Endodermal cell (in vitro differentiated cells): ENCODE results near the gene MALRD1. TPM values are rescaled to one million over a fixed set of nuclear protein-coding genes. Genes with fewer than 3 reads are reported as not detected.

ENCODE experiments used
- DNase-seq: peaks from one replicate; pipeline ENCODE4 v3.0.0-alpha.2; 2017
- H3K27ac ChIP-seq: 2 replicates; pipeline ENCODE4 v1.5.1; 2013; ENCODE audit warnings: mild to moderate bottlenecking, low read depth, low read length, moderate library complexity
- H3K27me3 ChIP-seq: 2 replicates; pipeline ENCODE4 v1.6.1; 2013; ENCODE audit warnings: mild to moderate bottlenecking, low read length, moderate library complexity; ENCODE audit not compliant: insufficient read depth, control insufficient read depth, poor library complexity, severe bottlenecking
- H3K36me3 ChIP-seq: 2 replicates; pipeline ENCODE4 v1.7.0; 2013; ENCODE audit warnings: mild to moderate bottlenecking, low read length, moderate library complexity; ENCODE audit not compliant: control insufficient read depth, insufficient read depth
- H3K4me1 ChIP-seq: one replicate; pipeline ENCODE4 v1.7.0; 2013; ENCODE audit warnings: low read length; ENCODE audit not compliant: control insufficient read depth, insufficient read depth
- H3K4me3 ChIP-seq: 2 replicates; pipeline ENCODE4 v1.5.1; 2013; ENCODE audit warnings: mild to moderate bottlenecking, low read length, moderate library complexity
- H3K9ac ChIP-seq: 2 replicates; pipeline ENCODE4 v1.6.1; 2013; ENCODE audit warnings: mild to moderate bottlenecking, low read length, moderate library complexity; ENCODE audit not compliant: poor library complexity, severe bottlenecking; ENCODE audit errors: extremely low read depth
- H3K9me3 ChIP-seq: 2 replicates; pipeline ENCODE4 v1.6.1; 2013; ENCODE audit warnings: mild to moderate bottlenecking, low read length, moderate library complexity; ENCODE audit not compliant: control insufficient read depth
- H3K27ac Mint-ChIP-seq: 2 replicates; pipeline ENCODE4 v1.8.0; 2020; ENCODE audit warnings: mixed read lengths
- H3K27me3 Mint-ChIP-seq: 2 replicates; pipeline ENCODE4 v1.8.0; 2021; ENCODE audit warnings: mild to moderate bottlenecking, mixed read lengths; ENCODE audit not compliant: insufficient read depth
- H3K36me3 Mint-ChIP-seq: 2 replicates; pipeline ENCODE4 v1.8.0; 2020; ENCODE audit warnings: low read depth, mixed read lengths
- H3K4me1 Mint-ChIP-seq: 2 replicates; pipeline ENCODE4 v1.8.0; 2020; ENCODE audit warnings: mixed read lengths
- H3K4me3 Mint-ChIP-seq: 2 replicates; pipeline ENCODE4 v1.8.0; 2020; ENCODE audit warnings: mild to moderate bottlenecking, moderate library complexity, mixed read lengths
- H3K9me3 Mint-ChIP-seq: 2 replicates; pipeline ENCODE4 v1.8.0; 2020; ENCODE audit warnings: mild to moderate bottlenecking, mixed read lengths
- WGBS, 2 experiments: methylation state at CpG; one replicate each; pipeline versions ENCODE4 v1.1.5 to v1.1.7; 2013; ENCODE audit warnings: missing lambda C conversion rate in 2 of 2, mixed read lengths in 1 of 2; ENCODE audit not compliant: insufficient coverage in 1 of 2, insufficient read length in 1 of 2; 5-methylcytosine and 5-hydroxymethylcytosine counted together
- total RNA-seq, 2 donors: library from RNA; stranded (reverse); fragmentation: NEBNext Ultra II Directional in 1 of 2; extraction: Animal tissue kit (Norgen Biotek cat#: 25700) in 1 of 2; gene quantifications; 2 replicates in 1 of 2; 3 replicates in 1 of 2; pipeline ENCODE4 v1.2.1, GENCODE V29; 2021
- TF ChIP-seq, protein P1 (sequence below): fragments of 200-600 bp; sonication (generic); conservative IDR thresholded peaks from 2 replicates; pipeline ENCODE4 v1.5.0; 2021; ENCODE audit warnings: antibody characterized with exemption, mild to moderate bottlenecking

MALRD1 gene
- total RNA-seq, 2 donors from 2014 or later, result 0.64 to 1.5 TPM

DNA sequence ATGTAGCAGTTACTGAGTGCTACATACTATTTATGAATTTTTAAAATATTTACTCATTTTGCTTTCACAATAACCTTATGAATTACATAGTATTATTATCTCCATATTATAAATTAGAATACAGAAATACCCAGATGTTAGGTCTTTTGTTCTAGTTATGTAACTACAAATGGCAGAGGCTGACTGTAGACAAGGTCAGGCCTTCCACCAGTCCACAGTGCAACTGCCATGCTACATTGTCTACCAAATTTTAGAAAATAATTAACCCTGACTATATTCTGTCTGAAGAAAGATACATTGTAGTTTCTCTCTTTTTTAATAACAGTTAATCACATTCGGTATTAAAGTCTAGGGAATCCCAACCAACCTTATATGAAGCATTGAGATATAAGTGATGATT is 280.9 kb downstream of the MALRD1 start:
- Mint-ChIP-seq H3K36me3 (no peaks in the 10 kb centered on the region), H3K27me3 (no peaks in the 10 kb centered on the region), H3K4me3 (no peak overlapping the region), H3K9me3 (no peaks in the 10 kb centered on the region), H3K27ac (no peak overlapping the region), H3K4me1 (no peaks in the 10 kb centered on the region)
- no peaks in the 10 kb centered on the region for H3K9me3 ChIP-seq
- no peak overlapping the region for H3K27ac ChIP-seq
- H3K4me3 ChIP-seq, result no peak overlapping the region
- TF ChIP-seq, protein P1, sequence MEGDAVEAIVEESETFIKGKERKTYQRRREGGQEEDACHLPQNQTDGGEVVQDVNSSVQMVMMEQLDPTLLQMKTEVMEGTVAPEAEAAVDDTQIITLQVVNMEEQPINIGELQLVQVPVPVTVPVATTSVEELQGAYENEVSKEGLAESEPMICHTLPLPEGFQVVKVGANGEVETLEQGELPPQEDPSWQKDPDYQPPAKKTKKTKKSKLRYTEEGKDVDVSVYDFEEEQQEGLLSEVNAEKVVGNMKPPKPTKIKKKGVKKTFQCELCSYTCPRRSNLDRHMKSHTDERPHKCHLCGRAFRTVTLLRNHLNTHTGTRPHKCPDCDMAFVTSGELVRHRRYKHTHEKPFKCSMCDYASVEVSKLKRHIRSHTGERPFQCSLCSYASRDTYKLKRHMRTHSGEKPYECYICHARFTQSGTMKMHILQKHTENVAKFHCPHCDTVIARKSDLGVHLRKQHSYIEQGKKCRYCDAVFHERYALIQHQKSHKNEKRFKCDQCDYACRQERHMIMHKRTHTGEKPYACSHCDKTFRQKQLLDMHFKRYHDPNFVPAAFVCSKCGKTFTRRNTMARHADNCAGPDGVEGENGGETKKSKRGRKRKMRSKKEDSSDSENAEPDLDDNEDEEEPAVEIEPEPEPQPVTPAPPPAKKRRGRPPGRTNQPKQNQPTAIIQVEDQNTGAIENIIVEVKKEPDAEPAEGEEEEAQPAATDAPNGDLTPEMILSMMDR, result no peak
- H3K27me3 ChIP-seq, result no peaks in the 10 kb centered on the region
- H3K36me3 ChIP-seq, result no peaks in the 10 kb centered on the region
- H3K9ac ChIP-seq, result no peak overlapping the region
- no peaks in the 10 kb centered on the region for H3K4me1 ChIP-seq
- WGBS, 2 experiments, result 100% methylated on average over 1 of the region's 1 CpG; no CpG with 5 or more reads in 1 of the 2 experiments
- DNase-seq, result no peak

DNA sequence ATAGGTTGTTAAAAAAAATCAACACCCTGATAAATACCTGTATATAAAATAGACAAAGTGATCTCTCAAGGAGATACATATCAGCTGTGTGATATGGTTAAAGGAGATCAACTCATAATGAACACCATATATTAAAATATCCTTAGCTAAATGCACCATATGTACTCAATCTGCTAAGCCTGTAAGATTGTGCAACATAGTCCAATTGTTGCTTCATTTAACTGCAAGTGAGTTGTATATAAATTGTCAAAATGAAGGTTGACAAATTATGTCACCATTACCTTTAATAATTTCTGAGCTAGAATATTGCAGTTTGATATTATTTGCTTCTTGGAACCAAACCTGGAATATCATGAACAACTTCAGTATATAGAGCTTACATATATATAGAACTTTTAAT is 283.7 kb downstream of the MALRD1 start:
- no peaks in the 10 kb centered on the region for H3K27me3 Mint-ChIP-seq
- Histone ChIP-seq H3K4me1 (no peaks in the 10 kb centered on the region), H3K36me3 (no peaks in the 10 kb centered on the region), H3K9ac (no peak overlapping the region), H3K9me3 (no peaks in the 10 kb centered on the region), H3K27me3 (no peaks in the 10 kb centered on the region), H3K27ac (no peak overlapping the region), H3K4me3 (no peak overlapping the region)
- H3K27ac Mint-ChIP-seq, result no peak overlapping the region
- H3K36me3 Mint-ChIP-seq, result no peaks in the 10 kb centered on the region
- H3K4me3 Mint-ChIP-seq, result no peak overlapping the region
- DNase-seq, result no peak
- no peaks in the 10 kb centered on the region for H3K4me1 Mint-ChIP-seq
- H3K9me3 Mint-ChIP-seq, result no peaks in the 10 kb centered on the region
- TF ChIP-seq, protein P1, result no peak

DNA sequence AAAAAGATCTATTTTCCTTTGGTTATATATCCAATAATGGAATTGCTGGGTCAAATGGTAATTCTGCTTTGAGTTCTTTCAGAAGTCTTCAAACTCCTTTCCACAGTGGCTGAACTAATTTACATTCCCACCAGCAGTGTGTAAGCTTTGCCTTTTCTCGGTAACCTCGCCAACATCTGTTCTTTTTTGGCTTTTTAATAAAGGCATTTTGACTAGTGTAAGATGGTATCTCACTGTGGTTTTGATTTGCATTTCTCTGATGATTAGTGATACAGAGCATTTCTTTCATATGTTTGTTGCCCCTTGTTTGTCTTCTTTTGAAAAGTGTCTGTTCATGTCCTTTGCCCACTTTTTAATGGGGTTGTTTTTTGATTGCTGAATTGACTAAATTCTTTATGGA is 285.0 kb downstream of the MALRD1 start:
- Histone ChIP-seq H3K36me3 (no peaks in the 10 kb centered on the region), H3K27ac (no peak overlapping the region), H3K9ac (no peak overlapping the region), H3K27me3 (no peaks in the 10 kb centered on the region), H3K4me1 (no peaks in the 10 kb centered on the region), H3K4me3 (no peak overlapping the region), H3K9me3 (no peaks in the 10 kb centered on the region)
- TF ChIP-seq, protein P1, result no peak
- 92% methylated on average over 2 of the region's 2 CpGs for WGBS, 2 experiments
- Mint-ChIP-seq H3K4me1 (no peaks in the 10 kb centered on the region), H3K9me3 (no peaks in the 10 kb centered on the region), H3K4me3 (no peak overlapping the region), H3K36me3 (no peaks in the 10 kb centered on the region), H3K27me3 (no peaks in the 10 kb centered on the region), H3K27ac (no peak overlapping the region)
- DNase-seq, result no peak
